Upper lobe of right lung (tissue), 1 donor: ENCODE results near the gene METAP2. TPM values are rescaled to one million over a fixed set of nuclear protein-coding genes. Genes with fewer than 3 reads are reported as not detected.
A peak's percentile ranks its signal among the peaks of the same experiment; 100 is the strongest.

Source experiments
- ATAC-seq: fragments of 200-7000 bp; cut with Tn5 transposase; one replicate; pipeline ENCODE4 v1.9.1; 2020; ENCODE audit warnings: mild to moderate bottlenecking, moderate library complexity
- DNase-seq: peaks from one replicate; pipeline ENCODE4 v3.0.0-alpha.2; 2020
- H3K27ac ChIP-seq: fragments of 200-600 bp; one replicate; pipeline ENCODE4 v1.8.0; 2022
- H3K27me3 ChIP-seq: fragments of 200-600 bp; one replicate; pipeline ENCODE4 v1.8.0; 2022; ENCODE audit warnings: mild to moderate bottlenecking
- H3K36me3 ChIP-seq: fragments of 200-600 bp; one replicate; pipeline ENCODE4 v1.8.0; 2022
- H3K4me1 ChIP-seq: fragments of 200-600 bp; one replicate; pipeline ENCODE4 v1.8.0; 2022
- H3K4me3 ChIP-seq: fragments of 200-600 bp; one replicate; pipeline ENCODE4 v1.8.0; 2022; ENCODE audit warnings: mild to moderate bottlenecking
- H3K9me3 ChIP-seq: fragments of 200-600 bp; one replicate; pipeline ENCODE4 v1.8.0; 2022
- intact Hi-C: fragments of 100-400 bp; cut with DNase I; formaldehyde crosslinking; loops from one replicate; pipeline ENCODE4 v1.11.0; 2022
- total RNA-seq: library from RNA; stranded (reverse); fragmentation: NEBNext Ultra II Directional; extraction: Animal tissue kit (Norgen Biotek cat#: 25700); gene quantifications from one replicate; pipeline ENCODE4 v1.2.1, GENCODE V29; 2021
- TF ChIP-seq, protein P1 (sequence below): fragments of 200-600 bp; IDR thresholded peaks from one replicate; pipeline ENCODE4 v1.8.0; 2022; ENCODE audit warnings: antibody characterized with exemption
- donor health status: DM: no; HTN: yes; CAD: no; lungs with severe emphysema.

Gene METAP2
- total RNA-seq, 1 donor from 2014 or later = 53.8 TPM

DNA sequence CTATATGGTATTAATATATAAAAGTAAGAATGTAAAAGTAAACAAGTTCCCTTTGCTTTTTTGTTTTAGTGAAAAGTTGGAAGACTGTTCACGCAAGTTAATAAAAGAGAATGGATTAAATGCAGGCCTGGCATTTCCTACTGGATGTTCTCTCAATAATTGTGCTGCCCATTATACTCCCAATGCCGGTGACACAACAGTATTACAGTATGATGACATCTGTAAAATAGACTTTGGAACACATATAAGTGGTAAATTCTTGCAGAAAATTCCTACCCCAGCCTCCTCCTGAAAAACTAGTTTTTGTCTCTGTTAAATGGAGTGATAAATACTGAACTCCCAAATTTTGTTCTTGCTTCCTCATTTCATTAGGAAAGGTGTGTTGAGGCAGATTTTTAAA lies 20.9 kb downstream of the METAP2 start:
- TF ChIP-seq, protein P1, sequence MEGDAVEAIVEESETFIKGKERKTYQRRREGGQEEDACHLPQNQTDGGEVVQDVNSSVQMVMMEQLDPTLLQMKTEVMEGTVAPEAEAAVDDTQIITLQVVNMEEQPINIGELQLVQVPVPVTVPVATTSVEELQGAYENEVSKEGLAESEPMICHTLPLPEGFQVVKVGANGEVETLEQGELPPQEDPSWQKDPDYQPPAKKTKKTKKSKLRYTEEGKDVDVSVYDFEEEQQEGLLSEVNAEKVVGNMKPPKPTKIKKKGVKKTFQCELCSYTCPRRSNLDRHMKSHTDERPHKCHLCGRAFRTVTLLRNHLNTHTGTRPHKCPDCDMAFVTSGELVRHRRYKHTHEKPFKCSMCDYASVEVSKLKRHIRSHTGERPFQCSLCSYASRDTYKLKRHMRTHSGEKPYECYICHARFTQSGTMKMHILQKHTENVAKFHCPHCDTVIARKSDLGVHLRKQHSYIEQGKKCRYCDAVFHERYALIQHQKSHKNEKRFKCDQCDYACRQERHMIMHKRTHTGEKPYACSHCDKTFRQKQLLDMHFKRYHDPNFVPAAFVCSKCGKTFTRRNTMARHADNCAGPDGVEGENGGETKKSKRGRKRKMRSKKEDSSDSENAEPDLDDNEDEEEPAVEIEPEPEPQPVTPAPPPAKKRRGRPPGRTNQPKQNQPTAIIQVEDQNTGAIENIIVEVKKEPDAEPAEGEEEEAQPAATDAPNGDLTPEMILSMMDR = no peak
- no peak overlapping the region for H3K4me3 ChIP-seq
- no peak overlapping the region for H3K27ac ChIP-seq
- intact Hi-C loops = no loop called here
- H3K4me1 ChIP-seq = no peaks in the 10 kb centered on the region
- no peaks in the 10 kb centered on the region for H3K27me3 ChIP-seq
- H3K9me3 ChIP-seq = no peaks in the 10 kb centered on the region
- ATAC-seq (no peak), DNase-seq (no peak)
- H3K36me3 ChIP-seq = peaks cover 84% of the 10 kb centered on the region

DNA sequence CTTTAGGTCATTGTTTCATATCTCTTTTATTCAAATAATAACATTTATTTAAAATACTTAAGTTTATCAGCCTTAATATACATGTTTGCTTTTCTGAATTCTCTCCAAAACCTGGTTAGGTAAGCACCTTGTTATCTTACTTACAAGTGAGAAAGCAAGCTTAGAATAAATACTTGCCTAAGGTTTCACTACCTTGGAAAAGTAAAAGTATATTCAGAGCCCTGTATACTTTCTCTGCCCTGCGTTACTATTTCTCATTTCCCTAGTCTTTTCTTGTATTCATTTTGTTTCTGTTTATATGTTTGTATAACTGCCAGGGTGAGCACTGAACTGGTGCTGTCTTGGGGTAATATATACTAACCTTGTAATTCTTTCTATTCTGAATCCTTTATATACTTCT lies 21.5 kb downstream of the METAP2 start:
- no peaks in the 10 kb centered on the region for H3K9me3 ChIP-seq
- H3K4me3 ChIP-seq = no peak overlapping the region
- DNase-seq (no peak), ATAC-seq (peak; percentile 33)
- TF ChIP-seq, protein P1 = no peak
- no peak overlapping the region for H3K27ac ChIP-seq
- no peaks in the 10 kb centered on the region for H3K4me1 ChIP-seq
- intact Hi-C loops = no loop called here
- H3K27me3 ChIP-seq = no peaks in the 10 kb centered on the region
- H3K36me3 ChIP-seq = peaks cover 83% of the 10 kb centered on the region

DNA sequence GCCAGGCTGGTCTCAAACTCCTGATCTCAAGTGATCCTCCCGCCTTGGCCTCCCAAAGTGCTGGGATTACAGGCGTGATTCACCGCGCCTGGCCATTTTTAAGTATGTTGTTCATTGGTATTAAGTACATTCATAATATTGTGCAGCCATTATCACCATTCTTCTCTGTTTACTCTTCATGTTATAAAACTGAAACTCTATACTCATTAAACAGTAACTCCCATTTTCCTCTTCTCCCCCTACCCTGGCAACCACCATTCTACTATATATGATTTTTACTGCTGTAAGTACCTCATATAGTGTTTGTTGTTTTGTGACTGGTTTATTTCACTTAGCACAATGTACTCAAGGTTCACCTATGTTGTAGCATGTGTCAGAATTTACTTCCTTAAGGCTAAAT lies 23.1 kb downstream of the METAP2 start:
- TF ChIP-seq, protein P1 = no peak

DNA sequence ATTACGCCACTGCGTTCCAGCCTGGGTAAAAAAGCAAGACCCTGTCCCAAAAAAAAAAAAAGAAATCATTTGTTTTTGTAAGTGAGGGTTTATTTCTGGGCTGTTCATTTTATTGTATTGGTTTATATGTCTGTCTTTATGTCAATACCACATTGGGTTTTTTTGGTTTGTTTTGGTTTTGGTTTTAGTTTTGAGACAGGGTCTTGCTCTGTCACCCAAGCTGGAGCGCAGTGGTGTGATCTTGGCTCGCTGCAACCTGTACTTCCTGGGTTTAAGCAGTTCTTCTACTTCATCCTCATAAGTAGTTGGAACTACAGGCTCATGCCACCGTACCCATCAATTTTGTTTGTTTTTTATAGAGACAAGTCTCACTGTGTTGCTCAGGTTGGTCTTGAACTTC lies 25.0 kb downstream of the METAP2 start:
- Histone ChIP-seq H3K4me3 (no peak overlapping the region), H3K4me1 (no peaks in the 10 kb centered on the region), H3K27ac (no peak overlapping the region), H3K36me3 (peaks cover 78% of the 10 kb centered on the region), H3K9me3 (no peaks in the 10 kb centered on the region), H3K27me3 (no peaks in the 10 kb centered on the region)
- ATAC-seq = no peak
- no peak for DNase-seq
- intact Hi-C loops = no loop called here
- TF ChIP-seq, protein P1 = no peak

More for the DNA sequence above, 23.1 kb downstream of the METAP2 start:
- no peak overlapping the region for H3K4me3 ChIP-seq
- H3K9me3 ChIP-seq = no peaks in the 10 kb centered on the region
- ATAC-seq = no peak
- no peak for DNase-seq
- H3K27me3 ChIP-seq = no peaks in the 10 kb centered on the region
- intact Hi-C loops = no loop called here
- H3K36me3 ChIP-seq = peaks cover 80% of the 10 kb centered on the region
- no peak overlapping the region for H3K27ac ChIP-seq
- no peaks in the 10 kb centered on the region for H3K4me1 ChIP-seq

DNA sequence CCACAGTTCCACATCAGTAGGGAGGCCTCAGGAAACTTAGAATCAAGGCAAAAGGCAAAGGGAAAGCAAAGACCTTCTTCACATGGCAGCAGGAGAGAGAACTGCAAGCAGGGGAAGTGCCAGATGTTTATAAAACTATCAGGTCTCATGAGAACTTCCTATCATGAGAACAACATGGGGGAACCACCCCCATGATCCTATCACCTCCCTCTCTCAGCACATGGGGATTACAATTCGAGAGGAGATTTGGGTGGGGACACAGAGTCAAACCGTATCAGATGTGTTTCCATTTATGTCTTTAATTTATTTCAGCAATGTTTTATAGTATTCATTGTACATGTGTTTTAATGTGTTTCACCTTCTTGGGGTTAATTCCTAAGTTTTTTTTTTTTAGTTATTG lies 25.8 kb downstream of the METAP2 start:
- TF ChIP-seq, protein P1 = no peak
- no peaks in the 10 kb centered on the region for H3K9me3 ChIP-seq
- H3K27me3 ChIP-seq = no peaks in the 10 kb centered on the region
- no peak overlapping the region for H3K4me3 ChIP-seq
- H3K4me1 ChIP-seq = no peaks in the 10 kb centered on the region
- peaks cover 78% of the 10 kb centered on the region for H3K36me3 ChIP-seq
- H3K27ac ChIP-seq = no peak overlapping the region
- DNase-seq = no peak
- intact Hi-C loops = no loop called here
- no peak for ATAC-seq

DNA sequence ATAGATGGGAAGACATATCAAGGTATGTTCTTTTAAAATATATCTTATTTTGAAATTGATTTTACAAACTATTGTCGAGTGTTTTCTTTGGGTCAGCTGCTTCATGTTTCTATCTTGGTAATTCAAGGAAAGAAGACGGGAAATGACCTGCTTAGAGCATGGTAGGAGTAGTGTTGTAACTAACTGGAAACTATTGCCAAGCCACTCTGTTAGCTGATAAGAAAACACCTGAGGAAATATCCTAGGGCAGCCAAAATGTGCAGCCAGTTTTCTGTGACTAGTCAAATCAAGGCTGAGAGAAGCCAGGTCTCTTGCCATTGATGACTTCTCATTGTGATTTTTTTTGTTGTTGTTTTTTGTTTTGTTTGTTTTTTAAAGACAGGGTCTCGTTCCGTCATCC lies 30.2 kb downstream of the METAP2 start:
- TF ChIP-seq, protein P1 = no peak
- Histone ChIP-seq H3K27ac (no peak overlapping the region), H3K36me3 (peaks cover 73% of the 10 kb centered on the region), H3K9me3 (no peaks in the 10 kb centered on the region), H3K27me3 (no peaks in the 10 kb centered on the region), H3K4me1 (peaks cover 12% of the 10 kb centered on the region), H3K4me3 (no peak overlapping the region)
- DNase-seq = no peak
- intact Hi-C loops = no loop called here
- peak; percentile 81 for ATAC-seq
